Effector memory CD4-positive, alpha-beta T cell (primary cell): ENCODE measurements around the gene ECE1.

Experiments
- DNase-seq, 3 donors: peaks; one replicate each; pipeline ENCODE4 v3.0.0-alpha.2; 2020
- H3K27ac ChIP-seq: 2 replicates; pipeline ENCODE4 v1.7.0; 2013; ENCODE audit warnings: mild to moderate bottlenecking, low read length, moderate library complexity; ENCODE audit not compliant: insufficient read depth, poor library complexity, severe bottlenecking
- H3K27me3 ChIP-seq: replicated peaks from 2 replicates; pipeline ENCODE4 v1.7.0; 2013; ENCODE audit warnings: mild to moderate bottlenecking, low read length; ENCODE audit not compliant: insufficient read depth, control insufficient read depth, poor library complexity, severe bottlenecking
- H3K36me3 ChIP-seq: 2 replicates; pipeline ENCODE4 v1.7.0; 2013; ENCODE audit warnings: mild to moderate bottlenecking, low read length, moderate library complexity; ENCODE audit not compliant: control insufficient read depth, insufficient read depth
- H3K4me1 ChIP-seq: 2 replicates; pipeline ENCODE4 v1.7.0; 2013; ENCODE audit warnings: low read length, mild to moderate bottlenecking; ENCODE audit not compliant: control insufficient read depth, insufficient read depth, poor library complexity, severe bottlenecking
- H3K4me3 ChIP-seq: 2 replicates; pipeline ENCODE4 v1.7.0; 2013; ENCODE audit warnings: low read length, low read depth, mild to moderate bottlenecking; ENCODE audit not compliant: insufficient read depth, poor library complexity, severe bottlenecking
- H3K9me3 ChIP-seq: 2 replicates; pipeline ENCODE4 v1.7.0; 2013; ENCODE audit warnings: mild to moderate bottlenecking, low read length, moderate library complexity; ENCODE audit not compliant: control insufficient read depth

ECE1 gene

GRCh38 chr1:21299780-21300395 lies 9.6 kb upstream of the ECE1 start:
- DNase-seq: no peak
- no peaks in the 10 kb centered on the region for H3K36me3 ChIP-seq
- peak overlapping the region; percentile 2 for H3K4me3 ChIP-seq
- peak overlapping the region; percentile 53 for H3K27ac ChIP-seq
- peaks cover 60% of the 10 kb centered on the region for H3K4me1 ChIP-seq
- H3K9me3 ChIP-seq: no peaks in the 10 kb centered on the region
- H3K27me3 ChIP-seq: no peaks in the 10 kb centered on the region

GRCh38 chr1:21298981-21299391 lies 8.7 kb upstream of the ECE1 start:
- Histone ChIP-seq H3K4me3 (no peak overlapping the region), H3K27me3 (no peaks in the 10 kb centered on the region), H3K27ac (peak overlapping the region; percentile 53), H3K4me1 (peaks cover 64% of the 10 kb centered on the region), H3K9me3 (no peaks in the 10 kb centered on the region), H3K36me3 (no peaks in the 10 kb centered on the region)
- DNase-seq: no peak

DNA sequence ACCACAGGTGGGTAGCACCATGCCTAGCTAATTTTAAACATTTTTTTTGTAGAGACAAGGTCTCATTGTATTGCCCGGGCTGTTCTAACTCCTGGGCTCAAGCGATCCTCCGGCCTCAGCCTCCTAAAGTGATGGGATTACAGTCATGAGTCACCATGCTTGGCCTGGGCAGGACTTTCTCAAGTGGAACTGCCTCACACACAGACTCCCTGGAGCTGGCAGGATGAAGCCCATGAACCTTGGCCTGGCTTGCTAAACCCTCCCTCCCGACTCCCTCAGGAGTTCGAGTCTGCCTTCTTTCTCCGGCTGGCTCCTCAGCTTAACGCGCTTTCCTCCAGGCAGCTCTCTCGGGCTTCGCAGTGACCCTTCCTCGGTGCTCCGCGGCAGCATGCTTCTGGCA lies 7.7 kb upstream of the ECE1 start:
- peaks cover 71% of the 10 kb centered on the region for H3K4me1 ChIP-seq
- DNase-seq: no peak

DNA sequence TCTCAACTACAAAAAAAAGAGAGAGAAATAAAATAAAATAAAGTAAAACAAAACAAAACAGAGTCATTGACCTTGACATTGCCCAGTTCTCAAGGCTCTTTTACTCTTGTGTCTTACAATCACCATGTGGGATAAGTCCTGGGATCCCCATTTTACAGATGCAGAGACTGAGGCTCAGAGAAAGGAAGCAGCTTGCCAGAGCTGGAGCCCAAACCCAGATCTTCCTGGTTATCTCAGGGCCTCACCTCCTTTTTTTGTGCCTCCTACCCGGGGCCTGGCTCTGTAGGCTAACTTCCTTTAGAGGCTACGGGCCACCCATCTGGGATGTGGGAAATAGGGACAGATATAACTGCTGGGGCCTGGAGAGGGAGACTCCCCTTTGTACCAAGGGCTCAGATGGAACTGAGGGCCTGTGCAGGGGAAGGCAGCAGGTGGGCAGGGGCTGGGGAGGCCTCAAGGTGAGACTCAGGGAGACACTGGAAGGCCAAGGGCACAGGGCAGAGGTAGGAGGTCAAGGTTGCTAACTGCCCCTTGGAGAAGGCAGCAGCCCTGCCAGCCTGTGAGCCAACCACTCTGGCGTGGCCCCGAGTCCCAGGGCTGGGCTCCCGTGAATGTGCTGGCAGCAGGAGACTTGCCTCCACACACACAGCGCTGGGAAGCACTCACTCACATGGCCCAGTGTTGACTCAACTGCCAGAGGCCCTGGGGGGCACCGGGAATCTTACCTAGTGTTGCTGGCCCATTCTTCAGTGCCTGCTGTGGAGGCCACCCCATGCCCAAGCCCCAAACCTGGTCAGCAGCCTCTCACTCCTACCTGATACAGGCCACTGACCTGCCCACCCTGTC lies 6.5 kb upstream of the ECE1 start:
- no peak for DNase-seq
- peak overlapping the region; percentile 99 for H3K27ac ChIP-seq
- H3K4me3 ChIP-seq: no peak overlapping the region

More for the DNA sequence above, 7.7 kb upstream of the ECE1 start:
- Histone ChIP-seq H3K36me3 (no peaks in the 10 kb centered on the region), H3K27ac (peak overlapping the region; percentile 53), H3K4me3 (no peak overlapping the region), H3K9me3 (no peaks in the 10 kb centered on the region), H3K27me3 (no peaks in the 10 kb centered on the region)

DNA sequence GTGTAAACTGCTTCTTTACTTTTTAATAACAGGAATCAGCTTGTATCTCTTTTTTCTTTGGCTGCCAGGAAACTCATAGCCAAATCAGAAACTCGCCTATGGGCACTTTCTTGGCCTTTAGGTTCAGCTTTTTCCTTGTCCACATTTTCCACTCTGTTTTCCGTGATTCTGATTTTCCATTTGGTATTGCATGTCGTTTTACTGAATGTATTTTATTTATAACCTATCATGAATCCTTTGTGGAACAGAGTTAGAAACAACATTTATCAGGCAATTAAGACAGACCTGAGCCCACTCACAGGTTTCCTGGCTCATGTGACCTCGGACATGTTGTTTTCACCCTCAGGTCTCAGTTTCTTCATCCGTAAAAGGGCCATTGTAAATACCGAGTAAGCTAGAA lies 5.3 kb upstream of the ECE1 start:
- no peaks in the 10 kb centered on the region for H3K27me3 ChIP-seq
- no peaks in the 10 kb centered on the region for H3K36me3 ChIP-seq
- no peaks in the 10 kb centered on the region for H3K9me3 ChIP-seq
- H3K4me1 ChIP-seq: peaks cover 88% of the 10 kb centered on the region
- DNase-seq: no peak
- H3K4me3 ChIP-seq: no peak overlapping the region
- peak overlapping the region; percentile 99 for H3K27ac ChIP-seq

More for the DNA sequence above, 6.5 kb upstream of the ECE1 start:
- H3K9me3 ChIP-seq: no peaks in the 10 kb centered on the region
- H3K36me3 ChIP-seq: no peaks in the 10 kb centered on the region
- H3K27me3 ChIP-seq: no peaks in the 10 kb centered on the region
- peaks cover 77% of the 10 kb centered on the region for H3K4me1 ChIP-seq

DNA sequence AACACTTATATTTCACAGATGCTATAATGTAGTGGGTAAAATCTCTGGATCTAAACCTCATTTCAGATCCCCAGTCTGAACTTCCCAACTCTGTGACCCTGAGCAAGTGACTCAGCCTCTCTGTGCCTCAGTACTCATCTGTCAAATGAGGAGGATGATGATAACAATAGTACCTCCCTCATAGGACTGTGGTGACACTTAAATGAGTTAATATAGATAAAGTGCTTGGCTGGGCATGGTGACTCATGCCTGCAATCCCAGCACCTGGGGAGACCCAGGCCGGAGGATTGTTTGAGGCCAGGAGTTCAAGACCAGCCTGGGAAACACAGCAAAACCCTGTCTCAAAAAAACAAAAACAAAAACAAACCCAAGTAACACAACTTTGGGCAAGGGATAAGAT lies 4.7 kb upstream of the ECE1 start:
- H3K27me3 ChIP-seq: no peaks in the 10 kb centered on the region
- H3K4me3 ChIP-seq: peak overlapping the region; percentile 67
- H3K9me3 ChIP-seq: no peaks in the 10 kb centered on the region
- peak; percentile 34 to 52 (median 41) for DNase-seq
- peak overlapping the region; percentile 99 for H3K27ac ChIP-seq
- peaks cover 88% of the 10 kb centered on the region for H3K4me1 ChIP-seq
- no peaks in the 10 kb centered on the region for H3K36me3 ChIP-seq

DNA sequence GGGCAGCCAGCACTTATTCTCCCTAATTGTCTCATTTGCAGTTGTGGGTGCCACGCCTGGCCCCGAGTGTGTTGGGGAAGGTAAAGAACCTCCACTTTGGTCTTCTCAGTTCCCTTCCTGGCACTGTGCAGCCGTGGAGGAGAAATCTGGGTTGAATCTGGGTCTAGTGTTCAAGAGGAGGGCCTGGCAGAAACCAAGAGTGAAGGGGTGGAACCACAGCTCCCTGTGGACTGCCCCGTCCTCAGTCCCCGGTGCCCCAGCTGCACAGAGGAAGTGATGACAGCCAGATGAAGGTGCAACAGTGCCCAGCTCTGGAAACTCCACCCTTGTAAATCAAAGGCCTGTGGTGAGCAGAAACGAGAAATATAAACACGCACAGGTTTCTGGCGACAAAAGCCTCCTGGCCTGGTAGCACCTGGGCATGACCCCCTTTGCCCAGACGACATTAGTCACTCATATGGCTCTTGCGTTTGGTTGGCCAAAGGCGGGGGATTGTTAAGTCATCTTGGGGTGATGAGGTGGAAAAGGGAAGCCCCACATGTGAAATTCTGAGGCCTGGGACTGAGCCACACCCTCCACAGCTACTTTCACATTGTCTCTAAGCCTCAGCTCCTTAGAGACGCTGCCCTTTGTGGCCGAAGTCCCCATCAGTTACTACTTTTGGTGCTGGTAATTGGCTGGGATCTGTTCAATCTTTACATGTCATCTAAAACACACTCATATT lies 4.2 kb upstream of the ECE1 start:
- Histone ChIP-seq H3K36me3 (no peaks in the 10 kb centered on the region), H3K4me1 (peaks cover 84% of the 10 kb centered on the region), H3K27me3 (no peaks in the 10 kb centered on the region), H3K4me3 (peak overlapping the region; percentile 67), H3K9me3 (no peaks in the 10 kb centered on the region), H3K27ac (peak overlapping the region; percentile 99)
- DNase-seq: peak; percentile 84 to 90 (median 88)

DNA sequence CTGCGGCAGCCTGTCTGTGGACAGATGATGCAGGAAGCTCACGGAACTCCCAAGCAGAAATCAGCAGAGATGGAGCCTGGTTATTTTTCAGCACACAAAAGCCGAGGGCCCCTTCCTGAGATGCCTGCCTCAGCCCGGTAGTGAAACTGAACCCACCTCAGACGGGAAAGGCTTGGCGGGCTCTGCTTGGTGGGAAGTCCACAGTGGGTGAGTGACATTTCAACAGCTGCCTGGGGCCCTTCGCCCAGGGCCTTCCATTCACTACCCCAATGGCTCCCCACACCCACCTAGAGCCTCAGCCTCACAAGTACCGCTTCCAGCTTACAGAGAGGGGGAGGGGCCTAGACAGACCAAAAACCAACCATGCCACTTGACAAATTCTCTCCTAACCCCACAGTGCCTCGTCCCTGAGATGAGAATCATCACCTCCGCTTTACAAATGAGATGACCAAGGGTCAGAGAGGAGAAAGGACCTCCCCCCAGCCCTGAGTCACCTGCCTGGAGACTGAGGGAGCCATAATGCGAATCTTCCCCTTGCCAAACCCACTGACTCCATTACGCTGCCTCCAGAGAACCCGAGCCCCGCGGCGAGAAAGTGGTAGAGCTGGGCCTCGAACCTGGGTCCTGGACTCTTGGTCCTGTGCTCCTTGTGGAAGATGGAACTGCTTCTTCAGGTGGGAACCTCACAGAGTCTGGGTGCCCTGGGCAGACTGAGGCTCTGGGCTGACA lies 3.4 kb upstream of the ECE1 start:
- peak overlapping the region; percentile 99 for H3K27ac ChIP-seq
- peak overlapping the region; percentile 67 for H3K4me3 ChIP-seq
- no peaks in the 10 kb centered on the region for H3K36me3 ChIP-seq
- no peaks in the 10 kb centered on the region for H3K27me3 ChIP-seq
- H3K4me1 ChIP-seq: peaks cover 84% of the 10 kb centered on the region
- H3K9me3 ChIP-seq: no peaks in the 10 kb centered on the region
- peak; percentile 45 to 50 (median 46) for DNase-seq

GRCh38 chr1:21292984-21293536 lies 2.8 kb upstream of the ECE1 start:
- Histone ChIP-seq H3K27ac (peak overlapping the region; percentile 99), H3K9me3 (no peaks in the 10 kb centered on the region), H3K4me1 (peaks cover 80% of the 10 kb centered on the region), H3K4me3 (peak overlapping the region; percentile 67), H3K27me3 (no peaks in the 10 kb centered on the region), H3K36me3 (no peaks in the 10 kb centered on the region)
- DNase-seq: peak; percentile 31 to 36 (median 31)
